AG09319 (cell line): ENCODE measurements around the gene DHRSX.

Experiments
- DNase-seq: peaks from one replicate; pipeline ENCODE4 v3.0.0-alpha.2; 2010; ENCODE audit warnings: low read depth; ENCODE audit errors: extremely low read depth
- CTCF ChIP-seq: IDR thresholded peaks from 2 replicates; pipeline ENCODE4 v1.5.1; 2011; ENCODE audit warnings: low read depth, mild to moderate bottlenecking, inconsistent platforms, low read length, moderate library complexity

Gene DHRSX

GRCh38 chrX:2500091-2500802, 529 bp downstream of the DHRSX start:
- DNase-seq: no peak
- no peak; the same call in none of the 2 replicates for TF ChIP-seq CTCF

- TF ChIP-seq CTCF: no peak
- DNase-seq: no peak
These were observed 1.3 kb downstream of the DHRSX start for GRCh38 chrX:2499507-2499906.

GRCh38 chrX:2498781-2499302, 1.9 kb downstream of the DHRSX start:
- no peak for DNase-seq
- no peak for TF ChIP-seq CTCF

- DNase-seq: no peak
- no peak for TF ChIP-seq CTCF
These were observed 2.6 kb downstream of the DHRSX start for GRCh38 chrX:2497961-2498780.

- no peak for TF ChIP-seq CTCF
- DNase-seq: no peak
These were observed 5.2 kb downstream of the DHRSX start for GRCh38 chrX:2495595-2495994.

- no peak for DNase-seq
- TF ChIP-seq CTCF: no peak
These were observed 8.1 kb downstream of the DHRSX start for GRCh38 chrX:2492531-2493218.
